Osteocyte (in vitro differentiated cells): ENCODE measurements around the gene FAM118B. TPM values are rescaled to one million over a fixed set of nuclear protein-coding genes. Genes with fewer than 3 reads are reported as not detected.
"Not testable (repeated sequence)": the region's sequence is repeated elsewhere in the genome, so short reads cannot be mapped to it uniquely, and the experiment has no call there.

Experiments used
- DNase-seq: peaks from one replicate; pipeline ENCODE4 v3.0.0; 2021; ENCODE audit warnings: mixed read lengths; ENCODE audit not compliant: unreplicated experiment; ENCODE audit errors: extremely low spot score
- H3K27ac Mint-ChIP-seq: one replicate; pipeline ENCODE4 v1.8.0; 2021; ENCODE audit warnings: mild to moderate bottlenecking, mixed read lengths; ENCODE audit not compliant: unreplicated experiment
- H3K27me3 Mint-ChIP-seq: one replicate; pipeline ENCODE4 v1.8.0; 2021; ENCODE audit warnings: mixed read lengths; ENCODE audit not compliant: unreplicated experiment
- H3K36me3 Mint-ChIP-seq: one replicate; pipeline ENCODE4 v1.8.0; 2021; ENCODE audit warnings: mixed read lengths; ENCODE audit not compliant: unreplicated experiment
- H3K4me1 Mint-ChIP-seq: one replicate; pipeline ENCODE4 v1.8.0; 2021; ENCODE audit warnings: mixed read lengths; ENCODE audit not compliant: unreplicated experiment
- H3K4me3 Mint-ChIP-seq: one replicate; pipeline ENCODE4 v1.8.0; 2021; ENCODE audit warnings: mild to moderate bottlenecking, moderate library complexity, mixed read lengths; ENCODE audit not compliant: unreplicated experiment
- H3K9me3 Mint-ChIP-seq: one replicate; pipeline ENCODE4 v1.8.0; 2021; ENCODE audit warnings: mixed read lengths; ENCODE audit not compliant: unreplicated experiment
- CTCF ChIP-seq: fragments of 200-600 bp; sonication (generic); IDR thresholded peaks from 2 replicates; pipeline ENCODE4 v1.5.0; 2021; ENCODE audit warnings: antibody characterized with exemption, mild to moderate bottlenecking, moderate library complexity
- total RNA-seq: library from RNA; stranded (reverse); gene quantifications from 2 replicates; pipeline ENCODE4 v1.2.1, GENCODE V29; 2021

FAM118B gene
- total RNA-seq, 1 donor from 2014 or later = 23.3 TPM

DNA sequence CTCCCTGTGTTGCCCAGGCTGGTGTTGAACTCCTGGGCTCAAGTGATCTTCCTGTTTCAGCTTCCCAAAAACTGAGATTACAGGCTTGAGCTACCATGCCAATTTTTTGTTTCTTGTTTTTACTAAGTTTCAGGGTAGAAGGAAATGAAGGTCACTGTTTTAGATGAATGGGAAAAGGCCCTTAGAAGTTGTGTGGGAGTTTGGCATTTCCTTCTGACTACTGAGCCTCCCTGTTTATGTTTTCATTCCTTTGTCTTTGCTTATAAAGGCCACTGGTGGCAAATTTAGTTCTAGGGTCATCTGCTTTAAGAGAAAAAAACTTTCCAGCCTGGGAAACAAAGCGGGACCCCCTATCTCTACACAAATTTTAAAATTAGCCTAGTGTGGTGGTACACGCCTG, 35.1 kb downstream of the FAM118B start:
- no peaks in the 10 kb centered on the region for H3K27me3 Mint-ChIP-seq
- H3K36me3 Mint-ChIP-seq = peaks cover 19% of the 10 kb centered on the region
- no peak for DNase-seq
- peaks cover 5% of the 10 kb centered on the region for H3K4me1 Mint-ChIP-seq
- H3K9me3 Mint-ChIP-seq = no peaks in the 10 kb centered on the region
- no peak for TF ChIP-seq CTCF
- no peak overlapping the region for H3K4me3 Mint-ChIP-seq
- H3K27ac Mint-ChIP-seq = no peak overlapping the region

GRCh38 chr11:126253265-126253664, 41.7 kb downstream of the FAM118B start:
- Mint-ChIP-seq H3K27ac (no peak overlapping the region), H3K4me1 (no peaks in the 10 kb centered on the region), H3K4me3 (no peak overlapping the region), H3K36me3 (peaks cover 28% of the 10 kb centered on the region), H3K9me3 (no peaks in the 10 kb centered on the region), H3K27me3 (no peaks in the 10 kb centered on the region)
- DNase-seq = no peak
- TF ChIP-seq CTCF = no peak

DNA sequence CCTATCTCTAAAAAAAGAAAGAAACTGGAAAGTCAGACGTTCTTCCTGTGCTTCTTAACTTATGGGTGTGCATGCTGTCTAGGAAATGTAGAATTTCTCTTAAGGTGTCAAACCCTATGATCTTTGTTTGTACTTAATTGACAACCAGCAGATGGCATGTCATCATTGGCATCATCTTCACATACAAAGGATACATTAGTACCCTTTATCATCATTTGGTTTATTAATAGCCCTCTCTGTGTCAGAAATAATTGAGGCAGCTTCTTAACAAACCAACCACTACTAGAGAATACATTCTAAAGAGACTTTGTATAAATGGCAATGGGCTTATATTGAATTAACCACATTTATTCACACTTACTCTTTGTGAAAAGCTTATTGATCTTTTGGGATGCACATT, 43.2 kb downstream of the FAM118B start:
- no peak for TF ChIP-seq CTCF
- Mint-ChIP-seq H3K4me1 (no peaks in the 10 kb centered on the region), H3K9me3 (no peaks in the 10 kb centered on the region), H3K27me3 (no peaks in the 10 kb centered on the region), H3K36me3 (peaks cover 28% of the 10 kb centered on the region), H3K27ac (no peak overlapping the region), H3K4me3 (no peak overlapping the region)
- no peak for DNase-seq

GRCh38 chr11:126255507-126255906, 43.9 kb downstream of the FAM118B start:
- not testable (repeated sequence) for H3K27ac Mint-ChIP-seq, H3K4me3 Mint-ChIP-seq, DNase-seq, H3K4me1 Mint-ChIP-seq, H3K27me3 Mint-ChIP-seq, H3K9me3 Mint-ChIP-seq
- peaks cover 28% of the 10 kb centered on the region for H3K36me3 Mint-ChIP-seq

- no peak overlapping the region for H3K4me3 Mint-ChIP-seq
- TF ChIP-seq CTCF = no peak
- no peaks in the 10 kb centered on the region for H3K4me1 Mint-ChIP-seq
- DNase-seq = no peak
- no peaks in the 10 kb centered on the region for H3K27me3 Mint-ChIP-seq
- H3K27ac Mint-ChIP-seq = no peak overlapping the region
- H3K9me3 Mint-ChIP-seq = no peaks in the 10 kb centered on the region
- peaks cover 27% of the 10 kb centered on the region for H3K36me3 Mint-ChIP-seq
These were observed 44.6 kb downstream of the FAM118B start for GRCh38 chr11:126256216-126256615.

- Mint-ChIP-seq H3K4me1 (no peaks in the 10 kb centered on the region), H3K4me3 (no peak overlapping the region), H3K27me3 (no peaks in the 10 kb centered on the region), H3K9me3 (no peaks in the 10 kb centered on the region), H3K36me3 (peaks cover 26% of the 10 kb centered on the region), H3K27ac (no peak overlapping the region)
- TF ChIP-seq CTCF = no peak
- no peak for DNase-seq
These were observed 45.6 kb downstream of the FAM118B start for GRCh38 chr11:126257144-126257543.
